GM21360 (cell line): ENCODE data around the gene SPRR5.

Experiments
- ATAC-seq: cut with Tn5 transposase; IDR thresholded peaks from one replicate; pipeline ENCODE4 v1.9.1; 2021; ENCODE audit warnings: mild to moderate bottlenecking, moderate library complexity; ENCODE audit not compliant: unreplicated experiment

The SPRR5 gene

GRCh38 chr1:152981146-152981871, 34.3 kb downstream of the SPRR5 start:
- no peak for ATAC-seq

GRCh38 chr1:152982076-152982475, 35.1 kb downstream of the SPRR5 start:
- no peak for ATAC-seq

- no peak for ATAC-seq
These were observed 36.2 kb downstream of the SPRR5 start for GRCh38 chr1:152983234-152983633.

GRCh38 chr1:152983743-152984142, 36.7 kb downstream of the SPRR5 start, which contains the start of gene SPRR1A:
TSS of gene SPRR1A (plus strand) at chr1:152984081. CDS start at chr1:152985231, 1,150 bp downstream.
- no peak for ATAC-seq

- no peak for ATAC-seq
These were observed 39.6 kb downstream of the SPRR5 start for GRCh38 chr1:152986578-152986977.

GRCh38 chr1:152993186-152993585, 46.2 kb downstream of the SPRR5 start:
- ATAC-seq: no peak

- no peak for ATAC-seq
These were observed 48.8 kb downstream of the SPRR5 start for GRCh38 chr1:152995842-152996241.

GRCh38 chr1:152996633-152997400, 49.8 kb downstream of the SPRR5 start:
- no peak for ATAC-seq

- ATAC-seq: no peak
These were observed 50.9 kb downstream of the SPRR5 start for GRCh38 chr1:152997901-152998300.

- no peak for ATAC-seq
These were observed 51.5 kb downstream of the SPRR5 start for GRCh38 chr1:152998476-152998875.
